ENCODE results near the gene ARID2.

The ARID2 gene

DNA sequence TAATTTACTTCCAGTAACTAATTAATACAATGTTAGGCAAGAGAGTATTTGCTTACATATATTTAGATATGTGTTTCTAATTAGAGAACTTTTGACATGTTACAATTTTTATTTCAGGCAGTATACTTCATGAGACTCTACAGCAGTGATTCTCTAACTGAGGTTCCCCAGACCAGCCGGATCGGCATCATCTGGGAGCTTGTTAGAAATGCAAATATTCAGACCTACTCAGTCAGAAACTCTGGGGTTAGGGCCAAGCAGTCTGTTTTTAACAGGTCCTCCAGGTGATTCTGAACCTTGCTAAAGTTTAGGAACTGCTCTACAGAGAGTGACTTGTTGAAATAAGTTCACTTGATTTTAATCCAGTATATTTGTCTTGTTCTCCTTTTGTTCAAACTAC lies 46.5 kb downstream of the ARID2 start:
- Histone ChIP-seq H3K4me2 (ENCODE audit: low read length) (no peak overlapping the region; the same call in 1 of the 2 replicates), H3K27ac (ENCODE audit: low read depth, low read length, poor library complexity, severe bottlenecking) (no peak overlapping the region), H4K20me1 (ENCODE audit: insufficient read depth, low read length) (no peaks in the 10 kb centered on the region), H3K4me1 (ENCODE audit: insufficient read depth, low read length, severe bottlenecking) (peaks cover 10% of the 10 kb centered on the region), H3K9me2 (ENCODE audit: low read depth, low read length) (no peaks in the 10 kb centered on the region), H3K4me3 (ENCODE audit: low read depth, low read length, poor library complexity, severe bottlenecking) (no peak overlapping the region), H2AFZ (ENCODE audit: low read length) (no peak overlapping the region), H3K27me3 (ENCODE audit: insufficient read depth, low read length) (no peaks in the 10 kb centered on the region), H3K36me3 (ENCODE audit: insufficient read depth, low read length) (no peaks in the 10 kb centered on the region), H3K9me3 (ENCODE audit: low read length) (no peaks in the 10 kb centered on the region), H3K9ac (ENCODE audit: low read length) (no peak overlapping the region), H3F3A (ENCODE audit: insufficient read depth, low read length) (no peaks in the 10 kb centered on the region), H3K79me2 (ENCODE audit: insufficient read depth, low read length) (peaks cover 26% of the 10 kb centered on the region)
- no peak for TF ChIP-seq EZH2 (IDR thresholded peaks at IDR 0.05; ENCODE audit: borderline replicate concordance, low read length)
- TF ChIP-seq, protein P1, sequence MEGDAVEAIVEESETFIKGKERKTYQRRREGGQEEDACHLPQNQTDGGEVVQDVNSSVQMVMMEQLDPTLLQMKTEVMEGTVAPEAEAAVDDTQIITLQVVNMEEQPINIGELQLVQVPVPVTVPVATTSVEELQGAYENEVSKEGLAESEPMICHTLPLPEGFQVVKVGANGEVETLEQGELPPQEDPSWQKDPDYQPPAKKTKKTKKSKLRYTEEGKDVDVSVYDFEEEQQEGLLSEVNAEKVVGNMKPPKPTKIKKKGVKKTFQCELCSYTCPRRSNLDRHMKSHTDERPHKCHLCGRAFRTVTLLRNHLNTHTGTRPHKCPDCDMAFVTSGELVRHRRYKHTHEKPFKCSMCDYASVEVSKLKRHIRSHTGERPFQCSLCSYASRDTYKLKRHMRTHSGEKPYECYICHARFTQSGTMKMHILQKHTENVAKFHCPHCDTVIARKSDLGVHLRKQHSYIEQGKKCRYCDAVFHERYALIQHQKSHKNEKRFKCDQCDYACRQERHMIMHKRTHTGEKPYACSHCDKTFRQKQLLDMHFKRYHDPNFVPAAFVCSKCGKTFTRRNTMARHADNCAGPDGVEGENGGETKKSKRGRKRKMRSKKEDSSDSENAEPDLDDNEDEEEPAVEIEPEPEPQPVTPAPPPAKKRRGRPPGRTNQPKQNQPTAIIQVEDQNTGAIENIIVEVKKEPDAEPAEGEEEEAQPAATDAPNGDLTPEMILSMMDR (IDR thresholded peaks at IDR 0.05; ENCODE audit: low read length) = no peak

DNA sequence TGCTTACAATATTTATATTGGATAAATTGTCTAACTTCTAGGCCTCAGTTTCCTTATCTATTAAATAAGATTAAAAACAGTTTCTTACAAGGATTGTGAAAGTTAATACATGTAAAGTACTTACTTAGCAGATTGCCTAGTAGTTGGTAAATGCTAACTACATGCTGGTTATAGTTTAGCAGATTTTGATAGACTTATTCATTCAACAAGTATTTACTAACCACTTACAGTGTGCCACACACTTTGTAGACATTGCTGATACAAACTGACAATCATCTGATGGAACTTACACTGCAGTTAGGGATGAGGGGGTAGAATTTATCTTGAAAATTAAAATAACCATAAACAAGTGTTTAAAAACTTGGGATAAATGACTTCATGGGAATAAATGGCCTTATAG lies 50.4 kb downstream of the ARID2 start:
- no peak overlapping the region for H2AFZ ChIP-seq (ENCODE audit: low read length)
- H3K79me2 ChIP-seq (ENCODE audit: insufficient read depth, low read length) = peaks cover 25% of the 10 kb centered on the region

DNA sequence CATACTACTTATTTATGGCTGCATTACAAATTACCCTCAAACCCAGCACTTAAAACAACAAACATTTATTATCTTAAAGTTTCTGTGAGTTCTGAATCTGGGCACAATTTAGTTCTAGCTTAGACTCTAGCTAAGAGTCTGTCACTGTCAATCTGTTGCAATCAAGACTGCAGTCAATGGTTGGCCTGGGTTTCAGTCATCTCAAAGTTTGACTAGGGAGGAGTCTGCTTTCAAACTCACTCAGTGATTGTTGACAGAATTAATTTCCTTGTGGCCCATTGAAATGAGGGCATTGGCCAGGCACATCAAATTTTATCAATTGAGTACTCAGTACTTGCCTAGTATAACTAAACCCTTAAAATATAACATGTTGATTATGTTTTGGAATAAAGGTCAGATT lies 51.6 kb downstream of the ARID2 start:
- no peak overlapping the region for H3K4me2 ChIP-seq (ENCODE audit: low read length)
- H3K27me3 ChIP-seq (ENCODE audit: insufficient read depth, low read length) = no peaks in the 10 kb centered on the region
- H3K9me2 ChIP-seq (ENCODE audit: low read depth, low read length) = no peaks in the 10 kb centered on the region
- H3K9me3 ChIP-seq (ENCODE audit: low read length) = no peaks in the 10 kb centered on the region
- H3K27ac ChIP-seq (ENCODE audit: low read depth, low read length, poor library complexity, severe bottlenecking) = no peak overlapping the region
- H3K79me2 ChIP-seq (ENCODE audit: insufficient read depth, low read length) = peaks cover 20% of the 10 kb centered on the region
- H4K20me1 ChIP-seq (ENCODE audit: insufficient read depth, low read length) = no peaks in the 10 kb centered on the region
- peaks cover 2% of the 10 kb centered on the region for H3K4me1 ChIP-seq (ENCODE audit: insufficient read depth, low read length, severe bottlenecking)
- no peaks in the 10 kb centered on the region for H3K36me3 ChIP-seq (ENCODE audit: insufficient read depth, low read length)
- H3K9ac ChIP-seq (ENCODE audit: low read length) = no peak overlapping the region
- H3K4me3 ChIP-seq (ENCODE audit: low read depth, low read length, poor library complexity, severe bottlenecking) = no peak overlapping the region
- no peaks in the 10 kb centered on the region for H3F3A ChIP-seq (ENCODE audit: insufficient read depth, low read length)
- H2AFZ ChIP-seq (ENCODE audit: low read length) = no peak overlapping the region
- TF ChIP-seq EZH2 (IDR thresholded peaks at IDR 0.05; ENCODE audit: borderline replicate concordance, low read length) = no peak
- TF ChIP-seq, protein P1 (IDR thresholded peaks at IDR 0.05; ENCODE audit: low read length) = no peak

More for the DNA sequence above, 50.4 kb downstream of the ARID2 start:
- peaks cover 10% of the 10 kb centered on the region for H3K4me1 ChIP-seq (ENCODE audit: insufficient read depth, low read length, severe bottlenecking)
- H3K9me3 ChIP-seq (ENCODE audit: low read length) = no peaks in the 10 kb centered on the region
- H4K20me1 ChIP-seq (ENCODE audit: insufficient read depth, low read length) = no peaks in the 10 kb centered on the region
- no peak overlapping the region for H3K4me3 ChIP-seq (ENCODE audit: low read depth, low read length, poor library complexity, severe bottlenecking)
- no peak overlapping the region for H3K9ac ChIP-seq (ENCODE audit: low read length)
- H3K36me3 ChIP-seq (ENCODE audit: insufficient read depth, low read length) = no peaks in the 10 kb centered on the region
- no peak overlapping the region for H3K27ac ChIP-seq (ENCODE audit: low read depth, low read length, poor library complexity, severe bottlenecking)
- no peak overlapping the region for H3K4me2 ChIP-seq (ENCODE audit: low read length)
- no peak for TF ChIP-seq EZH2 (IDR thresholded peaks at IDR 0.05; ENCODE audit: borderline replicate concordance, low read length)
- TF ChIP-seq, protein P1 (IDR thresholded peaks at IDR 0.05; ENCODE audit: low read length) = no peak
- no peaks in the 10 kb centered on the region for H3K9me2 ChIP-seq (ENCODE audit: low read depth, low read length)
- no peaks in the 10 kb centered on the region for H3K27me3 ChIP-seq (ENCODE audit: insufficient read depth, low read length)
- H3F3A ChIP-seq (ENCODE audit: insufficient read depth, low read length) = no peaks in the 10 kb centered on the region

Data from OCI-LY1 (cell line).